ENCODE data around the gene UBAC2.

Gene UBAC2

DNA sequence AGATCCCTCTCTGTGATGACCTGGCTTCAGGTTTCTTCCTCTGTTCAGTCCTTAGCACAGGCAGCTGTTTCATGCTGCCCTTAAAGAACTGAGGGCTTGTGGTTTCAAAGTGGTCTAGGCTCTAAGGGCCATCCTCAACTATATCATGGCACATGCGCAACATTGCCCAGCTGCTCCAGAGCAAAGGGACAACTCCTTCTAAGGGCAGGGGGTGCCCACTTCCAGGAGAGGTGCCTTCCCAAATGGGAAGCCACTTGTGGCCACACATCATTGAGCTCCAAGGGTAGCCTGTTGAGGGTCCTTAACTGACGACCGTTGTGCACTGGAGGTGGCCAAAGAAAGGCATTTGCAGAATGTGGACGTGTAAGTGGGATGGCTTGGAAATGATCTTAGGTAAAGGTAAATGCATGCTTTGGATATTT, 99.3 kb downstream of the UBAC2 start:
- no peak for TF ChIP-seq ELF4 (IDR thresholded peaks at IDR 0.05)
- no peak for TF ChIP-seq LEF1 (IDR thresholded peaks at IDR 0.05; ENCODE audit: borderline replicate concordance)
- TF ChIP-seq ZNF384 (IDR thresholded peaks at IDR 0.05), result no peak
- no peak for TF ChIP-seq CTBP1 (IDR thresholded peaks at IDR 0.05; ENCODE audit: borderline replicate concordance)
- no peak for TF ChIP-seq HDGF (IDR thresholded peaks at IDR 0.05; ENCODE audit: borderline replicate concordance)
- no peak for TF ChIP-seq FOXM1 (IDR thresholded peaks at IDR 0.05; ENCODE audit: borderline replicate concordance)
- TF ChIP-seq FOXA1 (IDR thresholded peaks at IDR 0.05), result no peak
- TF ChIP-seq, protein P1, sequence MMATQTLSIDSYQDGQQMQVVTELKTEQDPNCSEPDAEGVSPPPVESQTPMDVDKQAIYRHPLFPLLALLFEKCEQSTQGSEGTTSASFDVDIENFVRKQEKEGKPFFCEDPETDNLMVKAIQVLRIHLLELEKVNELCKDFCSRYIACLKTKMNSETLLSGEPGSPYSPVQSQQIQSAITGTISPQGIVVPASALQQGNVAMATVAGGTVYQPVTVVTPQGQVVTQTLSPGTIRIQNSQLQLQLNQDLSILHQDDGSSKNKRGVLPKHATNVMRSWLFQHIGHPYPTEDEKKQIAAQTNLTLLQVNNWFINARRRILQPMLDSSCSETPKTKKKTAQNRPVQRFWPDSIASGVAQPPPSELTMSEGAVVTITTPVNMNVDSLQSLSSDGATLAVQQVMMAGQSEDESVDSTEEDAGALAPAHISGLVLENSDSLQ (IDR thresholded peaks at IDR 0.05), result no peak
- no peak for TF ChIP-seq TARDBP (IDR thresholded peaks at IDR 0.05)
- TF ChIP-seq SUZ12 (IDR thresholded peaks at IDR 0.05), result no peak
- no peak for TF ChIP-seq NFRKB (IDR thresholded peaks at IDR 0.05)
- TF ChIP-seq BHLHE40 (IDR thresholded peaks at IDR 0.05; ENCODE audit: borderline replicate concordance), result no peak
- TF ChIP-seq FOXK2 (IDR thresholded peaks at IDR 0.05), result no peak
- TF ChIP-seq L3MBTL2 (conservative IDR thresholded peaks at IDR 0.05), result no peak
- no peak for TF ChIP-seq ARNT (IDR thresholded peaks at IDR 0.05)
- no peak for TF ChIP-seq SP1 (IDR thresholded peaks at IDR 0.05)
- DNase-seq (ENCODE audit: extremely low spot score), result no peak
- POLR2A ChIA-PET, result no interaction called here
- CTCF ChIA-PET, result no interaction called here

DNA sequence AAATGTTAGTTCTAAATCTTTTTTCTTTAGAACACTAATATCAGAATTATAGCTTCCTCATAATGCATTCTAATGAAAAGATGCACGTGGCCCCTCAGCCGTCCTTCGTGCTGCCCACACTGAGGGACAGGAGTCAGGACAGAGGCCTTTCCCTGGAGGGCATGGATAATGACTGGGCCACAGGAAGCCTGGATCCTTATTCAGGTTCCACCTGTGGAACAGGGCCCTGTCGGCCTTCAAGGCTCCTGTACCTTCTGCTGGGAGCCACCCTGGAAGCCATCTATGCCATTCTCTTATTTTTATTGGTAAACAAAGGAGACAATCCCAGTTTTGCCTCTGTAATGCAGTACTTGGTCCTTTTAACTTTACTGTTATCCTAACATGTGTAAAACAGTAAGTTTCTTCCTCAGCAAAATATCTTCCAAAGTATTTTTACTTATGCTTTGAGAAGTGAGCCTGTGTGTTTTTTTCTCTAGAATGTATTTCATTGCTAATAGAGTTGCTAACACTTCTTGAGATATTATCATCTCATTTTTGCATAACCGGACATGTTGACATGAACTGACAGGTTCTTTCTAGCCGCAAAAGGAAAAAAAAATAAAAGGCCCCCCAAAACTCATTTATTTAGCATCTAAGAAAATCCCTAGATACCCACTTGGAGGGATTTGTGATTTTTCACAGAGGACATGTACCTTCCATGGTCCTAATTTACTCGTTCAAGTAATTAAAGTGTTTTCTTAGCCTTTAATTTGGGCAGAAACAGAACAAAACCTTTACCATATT, 100.6 kb downstream of the UBAC2 start:
- no peak for DNase-seq (ENCODE audit: extremely low spot score)
- TF ChIP-seq ELF4 (IDR thresholded peaks at IDR 0.05), result no peak
- no peak for TF ChIP-seq CTBP1 (IDR thresholded peaks at IDR 0.05; ENCODE audit: borderline replicate concordance)
- TF ChIP-seq LEF1 (IDR thresholded peaks at IDR 0.05; ENCODE audit: borderline replicate concordance), result no peak
- TF ChIP-seq FOXA1 (IDR thresholded peaks at IDR 0.05), result no peak
- TF ChIP-seq ARNT (IDR thresholded peaks at IDR 0.05), result no peak
- no peak for TF ChIP-seq HDGF (IDR thresholded peaks at IDR 0.05; ENCODE audit: borderline replicate concordance)
- no peak for TF ChIP-seq NFRKB (IDR thresholded peaks at IDR 0.05)
- no peak for TF ChIP-seq FOXM1 (IDR thresholded peaks at IDR 0.05; ENCODE audit: borderline replicate concordance)
- no peak for TF ChIP-seq FOXK2 (IDR thresholded peaks at IDR 0.05)
- TF ChIP-seq ZNF384 (IDR thresholded peaks at IDR 0.05), result no peak
- TF ChIP-seq, protein P1 (IDR thresholded peaks at IDR 0.05), result no peak
- TF ChIP-seq L3MBTL2 (conservative IDR thresholded peaks at IDR 0.05), result no peak
- CTCF ChIA-PET, result no interaction called here
- POLR2A ChIA-PET, result no interaction called here

DNA sequence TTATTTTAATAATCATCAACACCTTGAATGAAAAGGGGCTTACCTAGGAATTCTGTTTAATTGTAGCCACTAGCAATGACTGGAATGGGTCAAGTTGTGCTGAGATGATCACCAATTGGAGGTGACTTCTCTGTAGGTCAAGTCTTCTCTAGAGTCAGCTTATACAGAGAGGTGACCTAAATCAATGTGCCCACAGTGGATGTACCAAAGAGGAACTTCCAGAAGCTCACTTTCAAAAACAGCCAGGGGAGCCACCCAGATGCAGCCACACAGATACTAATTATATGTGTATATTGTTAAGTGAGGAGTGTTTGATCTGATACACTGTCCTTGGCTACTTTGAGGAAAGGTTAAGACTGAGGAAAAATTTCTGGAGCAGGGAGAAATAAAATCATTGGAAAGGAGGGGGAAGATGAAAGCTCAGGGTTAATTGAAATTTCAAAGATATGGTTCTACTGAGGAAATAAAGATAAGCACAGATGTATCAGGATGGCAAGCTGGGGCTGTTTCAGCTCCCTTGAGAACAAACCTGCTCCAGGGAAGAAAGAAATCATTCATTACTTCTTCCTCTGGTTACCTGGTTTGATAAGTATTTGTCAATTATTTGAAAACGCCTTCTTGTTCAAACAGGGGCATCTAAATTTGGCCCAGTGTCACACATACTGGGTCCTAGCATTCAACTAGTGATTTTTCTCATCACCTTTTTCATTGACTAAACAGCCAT, 101.4 kb downstream of the UBAC2 start:
- CTCF ChIA-PET, result no interaction called here
- POLR2A ChIA-PET, result no interaction called here
- no peak for DNase-seq (ENCODE audit: extremely low spot score)

DNA sequence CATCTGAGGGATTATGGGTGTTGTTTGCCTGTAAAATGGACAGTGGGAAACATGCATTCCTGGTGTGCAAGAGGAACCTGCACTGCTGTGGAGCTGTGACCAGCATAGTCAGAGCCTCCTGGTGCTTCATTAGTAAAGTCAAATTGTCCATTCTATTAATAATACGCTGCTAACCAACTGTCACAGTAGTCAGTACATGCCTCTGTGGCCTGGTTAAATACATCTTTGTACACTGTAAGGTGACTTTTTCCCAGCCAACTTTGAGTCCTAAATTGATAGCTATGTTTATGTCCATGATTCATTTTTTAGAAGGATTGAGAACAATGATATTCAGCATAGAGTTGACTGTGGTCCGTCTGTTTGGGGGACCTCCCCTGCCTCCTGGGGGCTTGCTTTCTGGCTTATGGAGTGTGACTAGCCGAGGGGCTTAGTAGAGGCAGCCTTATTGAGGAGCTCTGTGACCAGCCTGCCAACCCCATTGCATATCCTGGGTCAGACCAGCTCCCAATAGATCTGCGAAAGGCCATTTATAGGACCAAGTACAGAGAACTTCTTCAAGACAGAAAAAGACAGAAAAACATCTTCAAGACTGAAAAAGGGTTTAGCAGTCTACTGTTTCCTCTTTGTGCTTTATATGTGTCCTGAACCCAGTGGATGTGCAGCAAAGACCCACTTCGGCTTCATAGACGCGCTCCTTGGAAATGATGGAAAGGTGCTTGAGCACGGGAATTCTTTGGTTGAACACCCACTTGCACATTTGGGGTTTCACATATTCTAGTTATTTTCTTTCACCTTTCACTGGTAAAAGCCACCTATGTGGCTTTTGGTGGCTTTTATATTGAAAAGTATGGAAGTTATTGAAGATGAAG, 102.2 kb downstream of the UBAC2 start:
- CTCF ChIA-PET, result no interaction called here

More for the DNA sequence above, 101.4 kb downstream of the UBAC2 start:
- no peak for TF ChIP-seq FOXK2 (IDR thresholded peaks at IDR 0.05)
- no peak for TF ChIP-seq L3MBTL2 (conservative IDR thresholded peaks at IDR 0.05)
- TF ChIP-seq FOXM1 (IDR thresholded peaks at IDR 0.05; ENCODE audit: borderline replicate concordance), result no peak
- no peak for TF ChIP-seq CTBP1 (IDR thresholded peaks at IDR 0.05; ENCODE audit: borderline replicate concordance)
- no peak for TF ChIP-seq LEF1 (IDR thresholded peaks at IDR 0.05; ENCODE audit: borderline replicate concordance)
- no peak for TF ChIP-seq FOXA1 (IDR thresholded peaks at IDR 0.05)
- no peak for TF ChIP-seq NFRKB (IDR thresholded peaks at IDR 0.05)
- TF ChIP-seq ARNT (IDR thresholded peaks at IDR 0.05), result no peak
- no peak for TF ChIP-seq HDGF (IDR thresholded peaks at IDR 0.05; ENCODE audit: borderline replicate concordance)
- TF ChIP-seq SUZ12 (IDR thresholded peaks at IDR 0.05), result no peak
- no peak for TF ChIP-seq BHLHE40 (IDR thresholded peaks at IDR 0.05; ENCODE audit: borderline replicate concordance)
- no peak for TF ChIP-seq TARDBP (IDR thresholded peaks at IDR 0.05)
- TF ChIP-seq, protein P1 (IDR thresholded peaks at IDR 0.05), result no peak

More for the DNA sequence above, 102.2 kb downstream of the UBAC2 start:
- DNase-seq (ENCODE audit: extremely low spot score), result no peak
- TF ChIP-seq CTBP1 (IDR thresholded peaks at IDR 0.05; ENCODE audit: borderline replicate concordance) (no peak), ZNF384 (IDR thresholded peaks at IDR 0.05) (no peak), FOXM1 (IDR thresholded peaks at IDR 0.05; ENCODE audit: borderline replicate concordance) (no peak), BHLHE40 (IDR thresholded peaks at IDR 0.05; ENCODE audit: borderline replicate concordance) (no peak), HDGF (IDR thresholded peaks at IDR 0.05; ENCODE audit: borderline replicate concordance) (no peak), SUZ12 (IDR thresholded peaks at IDR 0.05) (no peak), FOXA1 (IDR thresholded peaks at IDR 0.05) (no peak), FOXK2 (IDR thresholded peaks at IDR 0.05) (no peak), SP1 (IDR thresholded peaks at IDR 0.05) (no peak), ARNT (IDR thresholded peaks at IDR 0.05) (no peak), LEF1 (IDR thresholded peaks at IDR 0.05; ENCODE audit: borderline replicate concordance) (no peak), NFRKB (IDR thresholded peaks at IDR 0.05) (no peak), ELF4 (IDR thresholded peaks at IDR 0.05) (no peak), TARDBP (IDR thresholded peaks at IDR 0.05) (no peak), L3MBTL2 (conservative IDR thresholded peaks at IDR 0.05) (no peak)
- TF ChIP-seq, protein P1 (IDR thresholded peaks at IDR 0.05), result no peak
- POLR2A ChIA-PET, result no interaction called here
